GM21360 (cell line): ENCODE results near the gene NADSYN1.
"Not testable (repeated sequence)": the region's sequence is repeated elsewhere in the genome, so short reads cannot be mapped to it uniquely, and the experiment has no call there.

Source experiments
- ATAC-seq: cut with Tn5 transposase; IDR thresholded peaks from one replicate; pipeline ENCODE4 v1.9.1; 2021; ENCODE audit warnings: mild to moderate bottlenecking, moderate library complexity; ENCODE audit not compliant: unreplicated experiment

The NADSYN1 gene

DNA sequence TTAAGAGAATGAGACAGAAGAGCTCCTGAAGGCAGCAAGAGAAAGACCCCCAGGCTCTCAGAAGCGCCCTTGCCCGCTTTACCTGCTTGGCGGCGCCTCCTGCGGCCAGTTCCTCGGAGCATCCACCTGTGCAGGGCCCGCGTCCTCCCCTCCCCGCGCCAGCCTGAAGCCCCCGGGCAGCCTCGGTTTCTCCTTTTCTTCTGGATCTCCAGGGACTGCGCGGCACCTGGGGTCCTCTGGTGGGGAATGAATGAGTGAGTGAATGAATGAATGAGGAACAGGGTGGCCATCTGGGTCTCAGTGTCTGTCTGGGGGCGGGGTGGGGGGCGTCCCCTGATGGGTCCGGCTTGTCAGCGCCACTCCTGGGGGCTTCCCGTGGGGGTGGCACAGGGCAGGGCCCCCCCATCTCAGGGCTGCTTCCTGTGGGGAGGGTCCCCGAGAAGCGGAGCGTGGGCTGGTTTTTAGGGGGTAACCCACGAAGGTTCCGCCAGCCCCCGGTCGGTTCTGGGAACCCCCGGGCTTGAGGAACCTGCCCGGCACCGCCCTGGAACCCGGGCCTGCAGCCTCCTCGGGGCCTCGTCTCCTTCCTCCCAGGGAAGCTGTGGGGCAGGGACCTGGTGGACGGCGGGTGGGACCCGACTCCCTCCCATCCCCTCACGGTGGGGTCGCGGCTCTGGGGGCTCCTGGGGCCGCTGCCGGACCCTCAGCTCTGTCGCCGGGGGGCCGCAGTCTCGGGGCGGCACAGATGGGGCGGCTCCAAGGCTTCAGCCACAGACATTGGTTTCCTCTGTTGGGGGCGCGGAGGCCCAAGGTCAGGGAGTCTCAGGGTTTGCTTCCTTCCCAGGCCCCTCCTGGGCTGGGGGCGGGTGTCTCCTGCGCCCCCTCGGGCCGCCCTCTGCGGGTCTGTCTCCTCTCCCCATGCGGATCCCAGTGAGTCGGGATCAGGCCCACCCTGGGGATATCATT, 65.8 kb downstream of the NADSYN1 start:
- ATAC-seq, result no peak

DNA sequence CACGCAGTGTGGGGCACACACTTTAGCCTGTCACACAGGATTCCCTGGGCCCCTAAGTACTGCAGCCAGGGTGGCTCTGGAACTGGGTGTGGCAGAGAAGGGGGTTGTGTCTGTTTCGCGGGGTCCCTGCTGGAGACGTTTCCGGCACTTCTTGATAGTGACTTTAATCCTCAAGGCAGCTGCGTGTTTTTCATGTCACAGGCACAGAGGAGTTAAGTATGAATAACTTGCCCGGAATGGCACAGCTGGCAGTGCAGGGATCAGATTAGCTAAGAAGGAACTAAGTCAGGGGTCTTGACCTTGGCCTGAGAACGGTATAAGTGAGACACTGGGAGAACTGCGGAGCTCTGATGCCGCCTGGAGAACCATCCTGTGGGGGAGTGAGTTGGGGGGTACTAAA, 66.5 kb downstream of the NADSYN1 start:
- ATAC-seq, result no peak

DNA sequence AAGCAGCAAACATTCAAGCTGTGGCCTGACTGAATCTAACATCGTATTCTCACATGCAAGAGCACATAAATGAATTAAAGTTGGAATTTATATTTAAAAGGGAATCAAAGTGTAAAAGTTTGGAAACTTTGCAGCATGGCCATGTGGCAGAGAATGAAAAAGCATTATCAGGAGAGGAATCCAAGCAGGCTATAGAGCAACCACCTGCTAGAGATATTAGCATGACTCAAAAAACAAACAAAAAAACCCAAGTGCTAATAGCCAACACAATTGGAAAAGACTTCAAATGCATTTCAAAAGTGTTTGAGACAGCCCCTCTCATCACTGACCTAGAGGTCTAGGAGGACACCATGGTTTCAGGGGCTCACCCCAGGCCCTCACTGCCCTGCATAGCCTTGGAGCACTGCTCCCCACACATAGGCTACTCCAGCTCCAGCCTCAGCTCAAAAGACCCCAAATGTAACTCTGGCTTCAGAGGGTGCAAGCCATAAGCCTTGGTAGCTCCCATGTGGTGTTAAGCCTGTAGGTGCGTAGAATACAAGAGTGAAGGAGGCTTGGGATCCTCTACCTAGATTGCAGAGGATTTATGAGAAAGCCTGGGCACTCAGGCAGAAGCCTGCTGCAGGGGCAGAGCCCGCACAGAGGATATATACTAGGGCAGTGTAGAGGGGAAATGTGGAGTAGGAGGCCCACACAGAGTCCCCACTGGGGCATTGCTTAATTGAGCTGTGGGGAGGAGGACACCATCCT, 72.4 kb downstream of the NADSYN1 start:
- no peak for ATAC-seq

GRCh38 chr11:71525938-71526495, 73.0 kb downstream of the NADSYN1 start:
- ATAC-seq, result no peak

DNA sequence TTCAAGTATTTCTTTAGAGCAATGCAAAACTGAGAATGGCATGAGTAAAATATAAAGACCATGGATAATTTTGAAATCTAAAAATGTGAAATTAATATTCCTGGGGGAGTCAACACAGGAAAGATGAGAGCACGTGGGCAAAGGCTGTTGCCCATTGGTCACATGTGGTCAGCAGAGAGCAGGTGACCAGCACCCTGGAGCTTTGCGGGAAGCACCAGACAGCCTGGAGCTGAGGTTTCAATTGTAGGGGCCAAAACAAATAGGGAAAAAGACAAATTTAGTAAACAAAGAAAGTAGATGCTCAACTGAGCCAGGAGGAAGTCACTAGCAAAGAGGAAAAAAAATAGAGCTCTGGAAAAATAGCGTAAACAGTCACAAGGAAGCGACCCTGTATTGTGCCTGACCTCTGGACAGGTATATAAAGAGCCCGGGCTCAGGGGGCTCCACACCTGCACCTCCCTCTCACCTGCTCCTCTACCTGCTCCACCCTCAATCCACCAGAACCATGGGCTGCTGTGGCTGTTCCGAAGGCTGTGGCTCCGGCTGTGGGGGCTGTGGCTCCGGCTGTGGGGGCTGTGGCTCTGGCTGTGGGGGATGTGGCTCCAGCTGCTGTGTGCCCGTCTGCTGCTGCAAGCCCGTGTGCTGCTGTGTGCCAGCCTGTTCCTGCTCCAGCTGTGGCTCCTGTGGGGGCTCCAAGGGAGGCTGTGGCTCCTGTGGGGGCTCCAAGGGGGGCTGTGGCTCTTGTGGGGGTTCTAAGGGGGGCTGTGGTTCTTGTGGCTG, 74.0 kb downstream of the NADSYN1 start, which contains the start of gene KRTAP5-7:
Gene KRTAP5-7 (plus strand): TSS at position 472 of the 780 bp plus-strand sequence. CDS start 34 bp downstream, at position 506.
- not testable (repeated sequence) for ATAC-seq

DNA sequence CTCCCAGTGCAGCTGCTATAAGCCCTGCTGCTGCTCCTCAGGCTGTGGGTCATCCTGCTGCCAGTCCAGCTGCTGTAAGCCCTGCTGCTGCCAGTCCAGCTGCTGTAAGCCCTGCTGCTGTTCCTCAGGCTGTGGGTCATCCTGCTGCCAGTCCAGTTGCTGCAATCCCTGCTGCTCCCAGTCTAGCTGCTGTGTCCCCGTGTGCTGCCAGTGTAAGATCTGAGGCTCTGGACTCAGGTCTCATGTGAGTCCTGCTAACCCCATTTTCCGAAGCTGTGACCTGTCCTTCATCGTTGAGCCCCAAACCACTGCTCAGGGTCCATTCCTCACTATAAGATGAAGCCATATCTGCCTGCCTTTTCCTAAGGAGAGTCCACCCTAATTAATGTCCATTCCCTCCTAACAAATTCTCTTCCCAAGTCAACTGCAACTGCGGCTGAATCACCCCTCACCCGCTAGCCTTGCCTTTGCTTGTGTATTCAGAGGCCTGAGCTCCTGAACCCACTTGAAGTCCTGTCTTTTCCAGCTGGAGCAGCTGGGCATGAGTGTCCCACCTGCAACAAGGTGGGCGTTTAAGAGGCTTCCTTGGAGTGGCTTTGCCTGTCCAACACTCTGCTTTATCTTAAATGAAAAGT, 74.7 kb downstream of the NADSYN1 start:
- ATAC-seq, result no peak

DNA sequence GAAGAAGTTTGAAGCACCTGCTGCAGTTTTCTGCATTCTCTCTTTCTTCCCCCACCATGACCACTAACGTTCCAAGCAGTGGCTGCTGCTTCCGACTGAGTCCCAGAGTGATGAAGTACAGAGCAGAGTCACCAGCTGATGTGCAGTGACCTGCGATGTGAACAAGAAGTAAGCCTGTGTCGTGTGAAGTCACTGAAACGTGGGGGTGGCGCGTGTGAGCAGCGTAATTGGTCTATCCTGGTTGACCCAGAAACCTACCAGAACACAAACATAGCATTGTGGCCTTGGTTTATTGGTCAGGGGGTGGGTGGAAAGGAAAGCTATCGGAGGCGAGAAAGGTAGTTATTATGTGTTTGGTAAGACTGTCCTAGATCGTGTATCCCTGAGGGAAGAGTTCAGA, 77.6 kb downstream of the NADSYN1 start:
- ATAC-seq, result no peak

- no peak for ATAC-seq
These were observed 79.1 kb downstream of the NADSYN1 start for GRCh38 chr11:71532036-71532610.

DNA sequence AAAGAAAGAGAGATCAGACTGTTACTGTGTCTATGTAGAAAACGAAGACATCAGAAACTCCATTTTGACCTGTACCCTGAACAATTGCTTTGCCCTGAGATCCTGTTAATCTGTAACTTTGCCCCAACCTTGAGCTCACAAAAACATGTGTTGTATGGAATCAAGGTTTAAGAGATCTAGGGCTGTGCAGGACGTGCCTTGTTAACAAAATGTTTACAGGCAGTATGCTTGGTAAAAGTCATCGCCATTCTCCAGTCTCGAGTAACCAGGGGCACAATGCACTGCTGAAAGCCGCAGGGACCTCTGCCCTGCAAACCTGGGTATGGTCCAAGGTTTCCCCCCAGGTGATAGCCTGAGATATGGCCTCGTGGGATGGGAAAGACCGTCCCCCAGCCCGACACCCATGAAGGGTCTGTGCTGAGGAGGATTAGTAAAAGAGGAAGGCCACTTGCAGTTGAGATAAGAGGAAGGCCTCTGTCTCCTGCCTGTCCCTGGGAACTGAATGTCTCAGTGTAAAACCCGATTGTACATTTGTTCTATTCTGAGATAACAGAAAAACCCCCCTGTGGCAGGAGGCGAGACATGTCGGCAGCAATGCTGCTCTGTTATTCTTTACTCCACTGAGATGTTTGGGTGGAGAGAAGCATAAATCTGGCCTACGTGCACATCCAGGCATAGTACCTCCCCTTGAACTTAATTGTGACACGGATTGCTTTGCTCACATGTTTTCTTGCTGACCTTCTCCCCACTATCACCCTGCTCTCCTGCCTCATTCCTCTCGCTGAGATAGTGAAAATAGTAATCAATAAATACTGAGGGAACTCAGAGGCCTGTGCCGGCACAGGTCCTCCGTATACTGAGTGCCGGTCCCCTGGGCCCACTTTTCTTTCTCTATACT, 82.0 kb downstream of the NADSYN1 start:
- not testable (repeated sequence) for ATAC-seq

DNA sequence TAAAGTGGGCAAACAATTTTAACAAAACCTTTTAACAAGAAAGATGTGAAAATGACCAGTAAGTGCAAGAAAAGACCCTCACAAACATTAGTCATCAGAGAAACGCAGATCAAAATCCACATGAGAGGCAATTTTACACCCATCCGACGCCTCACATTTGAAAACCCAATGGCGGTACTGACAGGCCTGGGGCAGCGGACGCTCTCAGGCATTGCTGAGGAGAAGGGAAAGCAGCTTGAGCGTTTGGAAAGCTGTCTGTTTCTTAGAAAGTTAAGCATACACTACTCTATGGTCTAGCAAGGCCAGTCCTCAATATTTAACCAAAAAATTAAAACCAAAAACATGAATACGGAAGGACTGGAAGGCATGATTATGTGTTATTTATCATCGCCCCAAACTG, 82.8 kb downstream of the NADSYN1 start:
- ATAC-seq, result no peak

DNA sequence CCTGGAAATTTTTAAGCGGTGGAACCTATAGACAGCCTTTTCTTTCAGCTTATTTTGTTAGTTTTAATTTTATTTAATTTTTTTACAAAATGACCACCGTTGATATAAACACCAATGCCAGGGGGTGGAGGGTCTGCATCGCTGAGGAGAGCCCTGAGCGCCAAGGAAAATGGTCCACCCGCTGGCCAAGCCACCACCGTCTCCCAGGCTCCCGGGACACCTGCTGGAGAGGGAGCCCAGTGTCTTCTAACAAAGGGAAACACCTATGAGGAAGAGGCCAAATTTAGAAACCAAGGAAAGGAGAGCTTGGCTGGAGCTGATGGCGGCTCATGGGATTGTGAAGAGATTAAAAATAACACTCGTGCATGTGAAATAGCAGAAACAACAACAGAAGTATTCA, 84.5 kb downstream of the NADSYN1 start:
- ATAC-seq, result no peak

GRCh38 chr11:71537977-71538665, 85.1 kb downstream of the NADSYN1 start, which contains the start of gene KRTAP5-8:
Gene KRTAP5-8, plus strand, starts transcription at chr11:71538025. Its CDS starts 31 bp downstream, at chr11:71538056.
- not testable (repeated sequence) for ATAC-seq

DNA sequence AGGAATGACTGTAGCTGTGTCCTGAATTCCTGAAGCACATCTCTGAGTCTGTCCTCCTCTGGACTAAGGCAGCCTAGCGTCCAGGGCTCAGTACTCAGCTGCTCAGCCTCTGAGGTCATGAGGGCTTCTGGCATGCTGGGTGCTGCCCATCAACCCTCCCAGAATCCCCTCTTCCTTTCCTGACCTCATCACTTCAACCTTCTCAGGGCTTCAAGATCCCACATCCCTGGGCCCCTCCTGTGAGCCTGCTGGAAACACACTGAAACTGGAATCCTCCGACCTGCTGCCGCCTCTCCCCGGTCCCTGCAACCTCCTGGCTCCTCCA, 85.6 kb downstream of the NADSYN1 start:
- no peak for ATAC-seq

DNA sequence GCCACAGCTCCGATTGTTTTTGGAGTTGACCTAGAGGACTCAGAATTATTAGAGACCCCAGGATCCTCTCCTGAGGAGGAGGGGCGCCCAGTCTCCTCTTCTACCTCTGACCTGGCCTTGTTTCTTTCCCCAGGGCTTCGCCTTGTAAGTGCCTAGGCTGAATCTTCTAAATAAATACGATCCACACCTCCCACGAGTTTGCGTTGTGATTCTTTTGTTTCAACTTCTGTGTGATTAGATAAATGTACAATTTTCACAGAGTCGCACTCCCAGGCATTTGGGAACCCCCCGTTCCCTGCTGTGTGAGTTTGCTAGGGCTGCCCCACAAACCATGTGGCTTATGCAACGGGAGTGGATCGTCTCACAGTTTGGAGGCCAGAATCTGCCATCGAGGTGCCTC, 86.0 kb downstream of the NADSYN1 start:
- ATAC-seq, result no peak

- not testable (repeated sequence) for ATAC-seq
These were observed 87.0 kb downstream of the NADSYN1 start for GRCh38 chr11:71539971-71540370.

DNA sequence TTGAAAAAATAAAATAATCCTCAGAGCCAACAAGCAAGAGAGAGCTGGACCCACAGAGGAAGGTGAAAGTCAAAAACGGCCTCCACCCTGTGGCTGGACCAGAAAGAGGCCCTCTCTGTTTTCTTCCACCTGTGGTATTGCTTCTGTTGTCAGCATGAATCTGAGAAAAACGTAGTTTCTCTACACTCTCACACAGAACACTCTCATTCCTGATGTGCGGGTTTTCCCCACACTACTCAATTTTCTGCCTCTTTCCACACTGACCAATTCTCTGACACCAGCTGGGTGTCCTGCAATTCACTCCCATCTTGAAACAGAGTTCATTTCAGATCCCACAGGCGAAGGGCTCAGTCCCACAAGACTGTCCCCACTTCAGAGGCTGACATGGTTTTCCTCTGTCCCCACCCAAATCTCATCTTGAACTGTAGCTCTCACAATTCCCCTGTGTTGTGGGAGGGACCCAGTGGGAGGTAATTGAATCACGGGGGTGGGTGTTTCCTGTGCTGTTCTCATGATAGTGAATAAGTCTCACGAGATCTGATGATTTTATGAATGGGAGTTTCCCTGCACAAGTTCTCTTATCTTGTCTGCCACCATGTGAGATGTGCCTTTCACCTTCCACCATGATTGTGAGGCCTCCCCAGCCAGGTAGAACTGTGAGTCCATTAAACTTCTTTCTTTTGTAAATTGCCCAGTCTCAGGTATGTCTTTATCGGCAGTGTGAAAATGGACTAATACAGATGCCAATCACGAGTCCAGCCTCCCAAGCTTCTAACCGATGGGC, 87.7 kb downstream of the NADSYN1 start:
- ATAC-seq, result not testable (repeated sequence)

- no peak for ATAC-seq
These were observed 89.4 kb downstream of the NADSYN1 start for GRCh38 chr11:71542382-71542781.
